ENCODE data around the gene IGSF21. TPM values are rescaled to one million over a fixed set of nuclear protein-coding genes. Genes with fewer than 3 reads are reported as not detected.

The IGSF21 gene
- total and polyA plus RNA-seq, 2 donors (not counting 3 experiments of a cell fraction or from before 2014, with no cell fraction given): not detected

- TF ChIP-seq POLR2A (IDR thresholded peaks at IDR 0.05; ENCODE audit: low read depth, low read length): no peak
- no peak for TF ChIP-seq POLR2AphosphoS5 (IDR thresholded peaks at IDR 0.05; ENCODE audit: insufficient read depth, low read depth, low read length)
- H3K36me3 ChIP-seq (ENCODE audit: control insufficient read depth in 2 of 2, extremely low read depth in 1 of 2, insufficient read depth in 2 of 2, low read length in 2 of 2): no peaks in the 10 kb centered on the region
- CTCF ChIA-PET: no interaction called here
- no peak for DNase-seq (ENCODE audit: low read depth, low spot score)
- H3K4me1 ChIP-seq (ENCODE audit: control insufficient read depth, extremely low read depth, insufficient read depth, low read length): no peaks in the 10 kb centered on the region
- H3K4me2 ChIP-seq (ENCODE audit: insufficient read depth, low read length): no peak overlapping the region
- no peak overlapping the region for H3K27ac ChIP-seq (ENCODE audit: insufficient read depth, low read depth, low read length)
- H3K4me3 ChIP-seq (replicated peaks in 1 of 3; ENCODE audit: insufficient read depth in 1 of 3, low read depth in 1 of 3, low read length in 3 of 3): no peak overlapping the region
- H3K9me3 ChIP-seq (replicated peaks; ENCODE audit: control insufficient read depth, insufficient read depth, low read length): no peaks in the 10 kb centered on the region
- H4K20me1 ChIP-seq (replicated peaks; ENCODE audit: control insufficient read depth, extremely low read depth, insufficient read depth, low read length): no peaks in the 10 kb centered on the region
- H3K79me2 ChIP-seq (ENCODE audit: control insufficient read depth, insufficient read depth, low read length): no peaks in the 10 kb centered on the region
- no peak overlapping the region for H2AFZ ChIP-seq (ENCODE audit: low read depth, low read length)
- no peaks in the 10 kb centered on the region for H3K27me3 ChIP-seq (ENCODE audit: control insufficient read depth in 2 of 2, insufficient read depth in 2 of 2, low read length in 2 of 2)
- H3K9me1 ChIP-seq (replicated peaks; ENCODE audit: control insufficient read depth, extremely low read depth, insufficient read depth, low read length): no peaks in the 10 kb centered on the region
- no peak for FAIRE-seq
- no peak overlapping the region for H3K9ac ChIP-seq (replicated peaks; ENCODE audit: extremely low read depth, insufficient read depth, low read length)
- POLR2A ChIA-PET: no interaction called here
- no TSS peak for BruUV-seq (replicated peaks)
- dilution Hi-C loops (cut with MboI; ENCODE audit: extremely low pct_ligation_motif_present, low sequenced_read_pairs) (no loop called here), intact Hi-C loops (cut with micrococcal nuclease) (no loop called here)
These were observed 12.3 kb downstream of the IGSF21 start for GRCh38 chr1:18119771-18120377.

- intact Hi-C loops (cut with micrococcal nuclease): no loop called here
- Histone ChIP-seq H3K9ac (replicated peaks; ENCODE audit: extremely low read depth, insufficient read depth, low read length) (no peak overlapping the region), H3K9me3 (replicated peaks; ENCODE audit: control insufficient read depth, insufficient read depth, low read length) (no peaks in the 10 kb centered on the region), H3K79me2 (ENCODE audit: control insufficient read depth, insufficient read depth, low read length) (no peaks in the 10 kb centered on the region), H4K20me1 (replicated peaks; ENCODE audit: control insufficient read depth, extremely low read depth, insufficient read depth, low read length) (no peaks in the 10 kb centered on the region), H3K9me1 (replicated peaks; ENCODE audit: control insufficient read depth, extremely low read depth, insufficient read depth, low read length) (no peaks in the 10 kb centered on the region), H3K27me3 (ENCODE audit: control insufficient read depth in 2 of 2, insufficient read depth in 2 of 2, low read length in 2 of 2) (no peaks in the 10 kb centered on the region), H3K4me3 (replicated peaks in 1 of 3; ENCODE audit: insufficient read depth in 1 of 3, low read depth in 1 of 3, low read length in 3 of 3) (no peak overlapping the region), H3K36me3 (ENCODE audit: control insufficient read depth in 2 of 2, extremely low read depth in 1 of 2, insufficient read depth in 2 of 2, low read length in 2 of 2) (no peaks in the 10 kb centered on the region), H3K27ac (ENCODE audit: insufficient read depth, low read depth, low read length) (no peak overlapping the region), H3K4me1 (ENCODE audit: control insufficient read depth, extremely low read depth, insufficient read depth, low read length) (no peaks in the 10 kb centered on the region), H2AFZ (ENCODE audit: low read depth, low read length) (no peak overlapping the region), H3K4me2 (ENCODE audit: insufficient read depth, low read length) (no peak overlapping the region)
- no peak for TF ChIP-seq POLR2A (IDR thresholded peaks at IDR 0.05; ENCODE audit: low read depth, low read length)
- no peak for TF ChIP-seq POLR2AphosphoS5 (IDR thresholded peaks at IDR 0.05; ENCODE audit: insufficient read depth, low read depth, low read length)
- no peak for TF ChIP-seq EZH2 (IDR thresholded peaks at IDR 0.05; ENCODE audit: borderline replicate concordance, low read depth, low read length, severe bottlenecking)
- no peak for TF ChIP-seq CTCF (IDR thresholded peaks at IDR 0.05; ENCODE audit: extremely low read depth in 1 of 2, insufficient read depth in 1 of 2, low read depth in 1 of 2, low read length in 2 of 2)
- TF ChIP-seq FOS (IDR thresholded peaks at IDR 0.05; ENCODE audit: borderline replicate concordance, insufficient read depth, low read length): no peak
- TF ChIP-seq GATA2 (IDR thresholded peaks at IDR 0.05; ENCODE audit: insufficient read depth, insufficient read length, low read depth, low read length): no peak
- no peak for TF ChIP-seq MAX (IDR thresholded peaks at IDR 0.05; ENCODE audit: insufficient read depth, insufficient read length)
- no peak for TF ChIP-seq MYC (IDR thresholded peaks at IDR 0.05; ENCODE audit: low read depth, low read length)
- no peak for TF ChIP-seq JUN (IDR thresholded peaks at IDR 0.05; ENCODE audit: borderline replicate concordance, insufficient read depth, insufficient read length, low read depth)
- POLR2A ChIA-PET: no interaction called here
- no TSS peak for BruUV-seq (replicated peaks)
- no peak for DNase-seq (ENCODE audit: low read depth, low spot score)
- no peak for FAIRE-seq
- CTCF ChIA-PET: no interaction called here
- dilution Hi-C loops (cut with MboI; ENCODE audit: extremely low pct_ligation_motif_present, low sequenced_read_pairs): no loop called here
These were observed 13.0 kb downstream of the IGSF21 start for GRCh38 chr1:18120638-18121037.
